ENCODE data around the gene DSCAM. TPM values are rescaled to one million over a fixed set of nuclear protein-coding genes. Genes with fewer than 3 reads are reported as not detected.

DSCAM gene
- total and polyA plus RNA-seq, 2 experiments from 2014 or later = 0.07 TPM; not detected in 1

DNA sequence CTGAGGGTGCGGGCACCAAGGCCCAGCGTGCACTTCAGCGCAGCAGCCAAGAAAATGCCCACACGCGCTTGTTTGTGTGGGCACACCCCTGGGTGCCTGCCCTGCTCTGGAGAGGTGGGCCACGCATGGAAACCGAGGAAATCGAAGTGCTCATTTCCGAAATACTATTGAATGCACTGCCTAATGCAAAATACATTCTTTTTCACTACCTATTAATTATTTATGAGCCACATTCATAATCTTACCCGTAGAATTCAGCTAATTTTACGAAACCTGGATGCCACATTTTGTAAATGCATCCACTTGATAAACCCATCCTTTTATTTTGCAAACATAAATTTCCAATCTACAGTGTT is 4.8 kb downstream of the DSCAM start (continued):
- no peak for TF ChIP-seq CREB1 (CRISPR knock-in tag; IDR thresholded peaks at IDR 0.05; ENCODE audit: low read depth)

GRCh38 chr21:40841524-40842196 is 5.3 kb downstream of the DSCAM start:
- Mint-ChIP-seq H3K4me3 (peak overlapping the region; percentile 78), H3K36me3 (ENCODE audit: low read depth) (peaks cover 4% of the 10 kb centered on the region; the same call in 2 of the 3 replicates), H3K9me3 (peaks cover 77% of the 10 kb centered on the region), H3K4me1 (peaks cover 2% of the 10 kb centered on the region; the same call in 2 of the 3 replicates), H3K27me3 (ENCODE audit: insufficient read depth, low read depth, poor library complexity) (peaks cover 15% of the 10 kb centered on the region), H3K27ac (no peak overlapping the region)
- no peaks in the 10 kb centered on the region for H4K20me1 ChIP-seq (replicated peaks; ENCODE audit: insufficient read depth)
- TF ChIP-seq CREB1 (CRISPR knock-in tag; IDR thresholded peaks at IDR 0.05; ENCODE audit: low read depth) (no peak), CTCF (conservative IDR thresholded peaks at IDR 0.05; ENCODE audit: low read depth in 2 of 2) (peak; percentile 35 to 63)
- DNase-seq (ENCODE audit: low spot score) (peak; percentile 61), ATAC-seq (peak; percentile 87)
- peaks cover 9% of the 10 kb centered on the region; the same call in 1 of the 2 replicates for H3K4me1 ChIP-seq (ENCODE audit: insufficient read depth)
- H3K4me2 ChIP-seq = peak overlapping the region; percentile 75
- peaks cover 29% of the 10 kb centered on the region for H3K27me3 ChIP-seq (ENCODE audit: insufficient read depth)
- no peaks in the 10 kb centered on the region for H3F3A ChIP-seq (replicated peaks; ENCODE audit: low read depth)
- H3K79me2 ChIP-seq (replicated peaks; ENCODE audit: insufficient read depth) = no peaks in the 10 kb centered on the region
- H3K9me2 ChIP-seq (ENCODE audit: insufficient read depth) = no peaks in the 10 kb centered on the region
- no peak overlapping the region for H3K27ac ChIP-seq (ENCODE audit: low read depth)
- H3K36me3 ChIP-seq (ENCODE audit: insufficient read depth) = no peaks in the 10 kb centered on the region; the same call in 1 of the 2 replicates
- H3K4me3 ChIP-seq = peak overlapping the region; percentile 52
- H2AFZ ChIP-seq = peak overlapping the region; percentile 84; the same call in 1 of the 2 replicates

DNA sequence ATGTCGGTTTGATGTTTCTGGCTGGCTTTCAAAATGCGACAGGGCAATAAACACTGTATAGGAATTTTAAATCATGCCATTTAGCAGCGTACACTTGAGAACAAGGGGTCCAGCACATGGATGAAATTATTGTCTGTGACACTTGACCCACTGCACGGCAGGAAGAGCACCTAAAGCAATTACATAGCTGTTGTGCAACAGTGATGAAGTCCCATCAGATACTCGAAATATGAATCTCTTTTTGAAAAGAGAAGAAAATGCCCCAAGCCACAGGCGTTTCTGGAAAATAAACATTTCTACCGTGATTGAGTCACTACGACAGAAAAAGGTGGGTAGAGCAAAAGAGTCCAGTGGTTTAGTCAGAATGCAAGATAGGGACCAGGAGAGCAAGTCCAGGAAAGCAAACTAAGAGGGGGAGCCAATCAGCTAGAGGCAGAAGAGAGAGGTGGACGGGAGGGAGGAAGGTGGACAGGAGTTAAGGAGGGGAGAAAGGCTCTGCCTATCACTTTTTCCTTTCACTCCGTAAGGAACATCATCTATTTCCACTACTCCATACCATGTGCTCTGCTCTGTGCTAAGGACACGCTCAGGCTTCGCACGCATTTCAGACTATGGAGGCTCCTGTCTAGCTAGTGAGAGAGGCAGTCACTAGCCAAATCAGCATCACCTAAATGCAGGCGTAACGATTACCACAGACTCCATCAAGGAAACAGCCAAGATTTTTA is 6.4 kb downstream of the DSCAM start:
- H3K4me1 Mint-ChIP-seq = peaks cover 2% of the 10 kb centered on the region; the same call in 2 of the 3 replicates

More for the DNA sequence above, 6.4 kb downstream of the DSCAM start:
- Histone ChIP-seq H3K4me2 (no peak overlapping the region), H3K79me2 (replicated peaks; ENCODE audit: insufficient read depth) (no peaks in the 10 kb centered on the region), H3F3A (replicated peaks; ENCODE audit: low read depth) (no peaks in the 10 kb centered on the region), H3K4me1 (ENCODE audit: insufficient read depth) (0 out of 2 replicates have a peak, but pooled peaks cover 2% of the 10 kb centered on the region), H3K27me3 (ENCODE audit: insufficient read depth) (peaks cover 21% of the 10 kb centered on the region), H4K20me1 (replicated peaks; ENCODE audit: insufficient read depth) (no peaks in the 10 kb centered on the region), H2AFZ (no peak overlapping the region), H3K4me3 (no peak overlapping the region), H3K9me2 (ENCODE audit: insufficient read depth) (no peaks in the 10 kb centered on the region), H3K36me3 (ENCODE audit: insufficient read depth) (no peaks in the 10 kb centered on the region; the same call in 1 of the 2 replicates), H3K27ac (ENCODE audit: low read depth) (no peak overlapping the region)
- DNase-seq (ENCODE audit: low spot score) (no peak), ATAC-seq (no peak)
- TF ChIP-seq STAT1 (IDR thresholded peaks at IDR 0.05; ENCODE audit: unreplicated experiment) (no peak), EZH2 (IDR thresholded peaks at IDR 0.05; ENCODE audit: low read depth, unreplicated experiment) (no peak), CREB1 (CRISPR knock-in tag; IDR thresholded peaks at IDR 0.05; ENCODE audit: low read depth) (no peak), JUNB (IDR thresholded peaks at IDR 0.05; ENCODE audit: unreplicated experiment) (no peak), POLR2AphosphoS5 (IDR thresholded peaks at IDR 0.05; ENCODE audit: low read depth) (no peak), ZNF462 (CRISPR knock-in tag; IDR thresholded peaks at IDR 0.05) (no peak), ZNF331 (CRISPR knock-in tag; IDR thresholded peaks at IDR 0.05; ENCODE audit: low read depth) (no peak), NANOG (IDR thresholded peaks at IDR 0.05; ENCODE audit: borderline replicate concordance) (no peak)
- H3K9me3 Mint-ChIP-seq = peaks cover 81% of the 10 kb centered on the region
- H3K27ac Mint-ChIP-seq = no peak overlapping the region
- peak overlapping the region; percentile 78; the same call in 2 of the 3 replicates for H3K4me3 Mint-ChIP-seq
- peaks cover 15% of the 10 kb centered on the region for H3K27me3 Mint-ChIP-seq (ENCODE audit: insufficient read depth, low read depth, poor library complexity)
- peaks cover 6% of the 10 kb centered on the region; the same call in 2 of the 3 replicates for H3K36me3 Mint-ChIP-seq (ENCODE audit: low read depth)

All from GM23338 (cell line).